ENCODE data around the gene LIPN. TPM values are rescaled to one million over a fixed set of nuclear protein-coding genes. Genes with fewer than 3 reads are reported as not detected.

LIPN gene
- total RNA-seq, 1 donor from 2014 or later: not detected

DNA sequence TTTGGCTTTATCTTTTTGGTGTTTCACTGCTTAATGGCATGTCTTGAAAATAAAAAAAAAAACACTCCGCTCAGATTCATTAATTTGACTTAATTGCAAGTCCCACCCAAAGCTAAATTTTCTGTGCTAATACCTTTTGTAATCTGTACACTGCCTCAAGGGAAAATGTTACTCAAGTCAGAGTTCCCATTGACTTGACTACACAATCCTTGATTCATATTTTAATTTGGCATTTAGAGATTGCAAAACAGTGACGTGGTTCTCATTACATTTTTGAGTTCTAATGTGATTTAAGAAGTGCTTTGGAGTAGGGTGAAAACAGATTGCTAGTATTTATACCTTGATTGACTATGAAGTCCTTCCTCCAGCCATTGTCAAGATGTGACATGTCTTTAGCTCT, 21.4 kb downstream of the LIPN start:
- H3K27me3 ChIP-seq (ENCODE audit: control insufficient read depth in 3 of 3, insufficient read depth in 3 of 3, low read length in 3 of 3): no peaks in the 10 kb centered on the region
- H3K4me3 ChIP-seq (ENCODE audit: low read length in 3 of 3): no peak overlapping the region
- no peaks in the 10 kb centered on the region for H3K36me3 ChIP-seq (ENCODE audit: control insufficient read depth in 3 of 3, insufficient read depth in 3 of 3, low read length in 3 of 3)
- no peaks in the 10 kb centered on the region for H3K4me1 ChIP-seq (ENCODE audit: control insufficient read depth in 3 of 3, insufficient read depth in 3 of 3, low read length in 3 of 3)
- H3K9me3 ChIP-seq (ENCODE audit: control insufficient read depth in 3 of 3, low read length in 3 of 3): no peaks in the 10 kb centered on the region
- H3K27ac ChIP-seq (ENCODE audit: low read depth, low read length): no peak overlapping the region
- H3K9ac ChIP-seq (ENCODE audit: low read depth in 1 of 3, low read length in 3 of 3): no peak overlapping the region

GRCh38 chr10:88782222-88782621, 22.4 kb downstream of the LIPN start:
- Histone ChIP-seq H3K4me1 (ENCODE audit: control insufficient read depth in 3 of 3, insufficient read depth in 3 of 3, low read length in 3 of 3) (no peaks in the 10 kb centered on the region), H3K4me3 (ENCODE audit: low read length in 3 of 3) (no peak overlapping the region), H3K9me3 (ENCODE audit: control insufficient read depth in 3 of 3, low read length in 3 of 3) (no peaks in the 10 kb centered on the region), H3K36me3 (ENCODE audit: control insufficient read depth in 3 of 3, insufficient read depth in 3 of 3, low read length in 3 of 3) (no peaks in the 10 kb centered on the region), H3K27me3 (ENCODE audit: control insufficient read depth in 3 of 3, insufficient read depth in 3 of 3, low read length in 3 of 3) (no peaks in the 10 kb centered on the region), H3K27ac (ENCODE audit: low read depth, low read length) (no peak overlapping the region), H3K9ac (ENCODE audit: low read depth in 1 of 3, low read length in 3 of 3) (no peak overlapping the region)

- H3K9me3 ChIP-seq (ENCODE audit: control insufficient read depth in 3 of 3, low read length in 3 of 3): no peaks in the 10 kb centered on the region
- no peaks in the 10 kb centered on the region for H3K27me3 ChIP-seq (ENCODE audit: control insufficient read depth in 3 of 3, insufficient read depth in 3 of 3, low read length in 3 of 3)
- H3K4me1 ChIP-seq (ENCODE audit: control insufficient read depth in 3 of 3, insufficient read depth in 3 of 3, low read length in 3 of 3): no peaks in the 10 kb centered on the region
- no peak overlapping the region for H3K4me3 ChIP-seq (ENCODE audit: low read length in 3 of 3)
- no peak overlapping the region for H3K9ac ChIP-seq (ENCODE audit: low read depth in 1 of 3, low read length in 3 of 3)
- no peak overlapping the region for H3K27ac ChIP-seq (ENCODE audit: low read depth, low read length)
- H3K36me3 ChIP-seq (ENCODE audit: control insufficient read depth in 3 of 3, insufficient read depth in 3 of 3, low read length in 3 of 3): no peaks in the 10 kb centered on the region
These were observed 23.9 kb downstream of the LIPN start for GRCh38 chr10:88783724-88784123.

GRCh38 chr10:88786032-88786770, 26.4 kb downstream of the LIPN start:
- H3K4me3 ChIP-seq (ENCODE audit: low read length in 3 of 3): no peak overlapping the region
- H3K9ac ChIP-seq (ENCODE audit: low read depth in 1 of 3, low read length in 3 of 3): no peak overlapping the region
- H3K9me3 ChIP-seq (ENCODE audit: control insufficient read depth in 3 of 3, low read length in 3 of 3): no peaks in the 10 kb centered on the region
- H3K4me1 ChIP-seq (ENCODE audit: control insufficient read depth in 3 of 3, insufficient read depth in 3 of 3, low read length in 3 of 3): no peaks in the 10 kb centered on the region
- no peaks in the 10 kb centered on the region for H3K36me3 ChIP-seq (ENCODE audit: control insufficient read depth in 3 of 3, insufficient read depth in 3 of 3, low read length in 3 of 3)
- no peak overlapping the region for H3K27ac ChIP-seq (ENCODE audit: low read depth, low read length)
- no peaks in the 10 kb centered on the region for H3K27me3 ChIP-seq (ENCODE audit: control insufficient read depth in 3 of 3, insufficient read depth in 3 of 3, low read length in 3 of 3)

- Histone ChIP-seq H3K27me3 (ENCODE audit: control insufficient read depth in 3 of 3, insufficient read depth in 3 of 3, low read length in 3 of 3) (no peaks in the 10 kb centered on the region), H3K9me3 (ENCODE audit: control insufficient read depth in 3 of 3, low read length in 3 of 3) (no peaks in the 10 kb centered on the region), H3K4me1 (ENCODE audit: control insufficient read depth in 3 of 3, insufficient read depth in 3 of 3, low read length in 3 of 3) (no peaks in the 10 kb centered on the region), H3K9ac (ENCODE audit: low read depth in 1 of 3, low read length in 3 of 3) (no peak overlapping the region), H3K4me3 (ENCODE audit: low read length in 3 of 3) (no peak overlapping the region), H3K27ac (ENCODE audit: low read depth, low read length) (no peak overlapping the region), H3K36me3 (ENCODE audit: control insufficient read depth in 3 of 3, insufficient read depth in 3 of 3, low read length in 3 of 3) (no peaks in the 10 kb centered on the region)
These were observed 27.6 kb downstream of the LIPN start for GRCh38 chr10:88787463-88787862.

DNA sequence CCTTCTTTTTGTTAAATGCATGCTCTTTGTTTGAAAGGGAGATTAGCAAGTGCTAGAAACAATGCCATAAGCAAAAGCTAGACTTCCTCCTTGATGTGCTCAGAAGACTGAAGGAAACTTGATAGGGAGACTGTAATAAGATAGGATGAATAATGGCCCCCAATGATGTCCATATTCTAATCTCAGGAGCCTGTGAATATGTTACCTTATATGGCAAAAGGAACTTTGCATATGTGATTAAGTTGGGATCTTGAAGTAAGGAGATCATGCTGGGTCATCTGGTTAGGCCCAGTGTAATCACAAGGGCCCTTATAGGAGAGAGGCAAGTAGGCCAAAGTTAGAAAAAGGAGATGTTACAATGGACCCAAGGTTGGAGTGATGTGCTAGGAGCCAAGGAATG, 29.1 kb downstream of the LIPN start:
- Histone ChIP-seq H3K36me3 (ENCODE audit: control insufficient read depth in 3 of 3, insufficient read depth in 3 of 3, low read length in 3 of 3) (no peaks in the 10 kb centered on the region), H3K4me1 (ENCODE audit: control insufficient read depth in 3 of 3, insufficient read depth in 3 of 3, low read length in 3 of 3) (no peaks in the 10 kb centered on the region), H3K9ac (ENCODE audit: low read depth in 1 of 3, low read length in 3 of 3) (no peak overlapping the region), H3K27me3 (ENCODE audit: control insufficient read depth in 3 of 3, insufficient read depth in 3 of 3, low read length in 3 of 3) (no peaks in the 10 kb centered on the region), H3K4me3 (ENCODE audit: low read length in 3 of 3) (no peak overlapping the region), H3K27ac (ENCODE audit: low read depth, low read length) (no peak overlapping the region), H3K9me3 (ENCODE audit: control insufficient read depth in 3 of 3, low read length in 3 of 3) (no peaks in the 10 kb centered on the region)

DNA sequence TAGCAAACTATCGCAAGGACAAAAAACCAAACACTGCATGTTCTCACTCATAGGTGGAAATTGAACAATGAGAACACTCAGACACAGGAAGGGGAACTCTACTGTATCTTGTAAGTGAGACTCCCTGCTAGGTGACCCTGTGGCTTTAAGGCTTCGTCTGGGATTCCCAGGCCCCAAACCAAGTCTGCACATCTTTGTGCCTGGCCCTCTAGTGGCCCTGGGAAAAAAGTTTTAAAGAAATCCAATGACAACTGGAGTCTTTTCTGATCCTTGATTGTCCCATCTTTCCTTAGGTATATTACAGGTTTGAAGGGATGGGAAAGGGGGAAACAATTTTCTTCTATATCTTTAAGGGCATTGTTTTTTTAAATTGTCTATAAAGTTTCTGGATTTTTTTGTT, 32.1 kb downstream of the LIPN start:
- Histone ChIP-seq H3K27me3 (ENCODE audit: control insufficient read depth in 3 of 3, insufficient read depth in 3 of 3, low read length in 3 of 3) (no peaks in the 10 kb centered on the region), H3K9ac (ENCODE audit: low read depth in 1 of 3, low read length in 3 of 3) (no peak overlapping the region), H3K4me1 (ENCODE audit: control insufficient read depth in 3 of 3, insufficient read depth in 3 of 3, low read length in 3 of 3) (no peaks in the 10 kb centered on the region), H3K36me3 (ENCODE audit: control insufficient read depth in 3 of 3, insufficient read depth in 3 of 3, low read length in 3 of 3) (no peaks in the 10 kb centered on the region), H3K27ac (ENCODE audit: low read depth, low read length) (no peak overlapping the region), H3K4me3 (ENCODE audit: low read length in 3 of 3) (no peak overlapping the region), H3K9me3 (ENCODE audit: control insufficient read depth in 3 of 3, low read length in 3 of 3) (no peaks in the 10 kb centered on the region)

GRCh38 chr10:88792661-88793060, 32.8 kb downstream of the LIPN start:
- Histone ChIP-seq H3K4me1 (ENCODE audit: control insufficient read depth in 3 of 3, insufficient read depth in 3 of 3, low read length in 3 of 3) (no peaks in the 10 kb centered on the region), H3K9me3 (ENCODE audit: control insufficient read depth in 3 of 3, low read length in 3 of 3) (no peaks in the 10 kb centered on the region), H3K4me3 (ENCODE audit: low read length in 3 of 3) (no peak overlapping the region), H3K27ac (ENCODE audit: low read depth, low read length) (no peak overlapping the region), H3K27me3 (ENCODE audit: control insufficient read depth in 3 of 3, insufficient read depth in 3 of 3, low read length in 3 of 3) (no peaks in the 10 kb centered on the region), H3K9ac (ENCODE audit: low read depth in 1 of 3, low read length in 3 of 3) (no peak overlapping the region), H3K36me3 (ENCODE audit: control insufficient read depth in 3 of 3, insufficient read depth in 3 of 3, low read length in 3 of 3) (no peaks in the 10 kb centered on the region)

GRCh38 chr10:88793712-88794299, 34.0 kb downstream of the LIPN start:
- Histone ChIP-seq H3K27me3 (ENCODE audit: control insufficient read depth in 3 of 3, insufficient read depth in 3 of 3, low read length in 3 of 3) (no peaks in the 10 kb centered on the region), H3K27ac (ENCODE audit: low read depth, low read length) (no peak overlapping the region), H3K9ac (ENCODE audit: low read depth in 1 of 3, low read length in 3 of 3) (no peak overlapping the region), H3K36me3 (ENCODE audit: control insufficient read depth in 3 of 3, insufficient read depth in 3 of 3, low read length in 3 of 3) (no peaks in the 10 kb centered on the region), H3K4me3 (ENCODE audit: low read length in 3 of 3) (no peak overlapping the region), H3K9me3 (ENCODE audit: control insufficient read depth in 3 of 3, low read length in 3 of 3) (no peaks in the 10 kb centered on the region), H3K4me1 (ENCODE audit: control insufficient read depth in 3 of 3, insufficient read depth in 3 of 3, low read length in 3 of 3) (no peaks in the 10 kb centered on the region)

DNA sequence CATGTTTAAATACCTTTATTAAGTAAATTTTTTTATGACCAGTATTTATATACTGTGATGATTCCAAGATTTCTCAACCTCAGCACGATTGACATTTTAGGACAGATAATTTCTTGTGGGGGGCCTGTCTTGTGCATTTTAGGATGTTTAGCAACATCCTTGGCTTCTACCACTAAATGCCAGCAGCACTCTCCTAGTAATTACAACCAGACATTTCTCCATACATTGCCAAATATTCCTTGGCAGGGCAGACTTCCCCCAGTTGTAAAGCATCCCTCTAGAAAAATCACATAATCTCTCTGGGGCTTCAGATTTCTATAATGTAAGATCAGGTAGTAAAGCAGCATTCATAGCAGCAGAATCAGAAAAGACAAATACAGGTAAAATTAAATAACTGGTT, 34.9 kb downstream of the LIPN start:
- no peaks in the 10 kb centered on the region for H3K36me3 ChIP-seq (ENCODE audit: control insufficient read depth in 3 of 3, insufficient read depth in 3 of 3, low read length in 3 of 3)
- no peak overlapping the region for H3K4me3 ChIP-seq (ENCODE audit: low read length in 3 of 3)
- H3K27ac ChIP-seq (ENCODE audit: low read depth, low read length): no peak overlapping the region
- H3K9ac ChIP-seq (ENCODE audit: low read depth in 1 of 3, low read length in 3 of 3): no peak overlapping the region
- H3K9me3 ChIP-seq (ENCODE audit: control insufficient read depth in 3 of 3, low read length in 3 of 3): no peaks in the 10 kb centered on the region
- H3K4me1 ChIP-seq (ENCODE audit: control insufficient read depth in 3 of 3, insufficient read depth in 3 of 3, low read length in 3 of 3): no peaks in the 10 kb centered on the region
- H3K27me3 ChIP-seq (ENCODE audit: control insufficient read depth in 3 of 3, insufficient read depth in 3 of 3, low read length in 3 of 3): no peaks in the 10 kb centered on the region
